Heart right ventricle (tissue), 16 donors: ENCODE results near the gene GPN3. TPM values are rescaled to one million over a fixed set of nuclear protein-coding genes. Genes with fewer than 3 reads are reported as not detected.
A peak's percentile ranks its signal among the peaks of the same experiment; 100 is the strongest.
"Not testable (repeated sequence)": the region's sequence is repeated elsewhere in the genome, so short reads cannot be mapped to it uniquely, and the experiment has no call there.

Experiments used
- ATAC-seq, 8 donors: fragments of 200-7000 bp; cut with Tn5 transposase; one replicate each; pipeline ENCODE4 v1.9.1; 2020; ENCODE audit warnings: mild to moderate bottlenecking in 8 of 8, moderate library complexity in 8 of 8, moderate number of reproducible peaks in 1 of 8
- DNase-seq, 2 donors: peaks; one replicate each; pipeline ENCODE4 v3.0.0-alpha.2; 2020
- H3K27ac ChIP-seq, 10 donors: fragments of 200-600 bp; sonication (generic) in 2 of 10; one replicate each; pipeline versions ENCODE4 v1.5.0 to v1.8.0; 2020 to 2022; ENCODE audit warnings: mild to moderate bottlenecking in 3 of 10
- H3K27me3 ChIP-seq, 7 donors: fragments of 200-600 bp; one replicate each; pipeline ENCODE4 v1.8.0; 2021 to 2022; ENCODE audit warnings: mild to moderate bottlenecking in 2 of 7
- H3K36me3 ChIP-seq, 9 donors: fragments of 200-600 bp; sonication (generic) in 1 of 9; one replicate each; pipeline versions ENCODE4 v1.5.0 to v1.8.0; 2020 to 2022; ENCODE audit warnings: mild to moderate bottlenecking in 2 of 9
- H3K4me1 ChIP-seq, 9 donors: fragments of 200-600 bp; sonication (generic) in 1 of 9; one replicate each; pipeline versions ENCODE4 v1.5.0 to v1.8.0; 2020 to 2022; ENCODE audit warnings: mild to moderate bottlenecking in 4 of 9
- H3K4me3 ChIP-seq, 10 donors: fragments of 200-600 bp; sonication (generic) in 2 of 10; one replicate each; pipeline versions ENCODE4 v1.5.0 to v1.8.0; 2020 to 2022; ENCODE audit warnings: mild to moderate bottlenecking in 7 of 10, moderate library complexity in 2 of 10
- H3K9me3 ChIP-seq, 11 donors: fragments of 200-600 bp in 10 of 11; sonication (generic) in 2 of 11; one replicate each; pipeline versions ENCODE4 v1.5.0 to v1.8.0; 2013 to 2022; ENCODE audit warnings: mild to moderate bottlenecking in 2 of 11, control low read depth in 1 of 11, moderate library complexity in 1 of 11
- CTCF ChIP-seq, 9 donors: fragments of 200-600 bp; sonication (generic) in 2 of 9; IDR thresholded peaks; one replicate each; pipeline versions ENCODE4 v1.5.0 to v1.8.0; 2021 to 2022; ENCODE audit warnings: antibody characterized with exemption in 9 of 9, mild to moderate bottlenecking in 5 of 9, moderate library complexity in 1 of 9
- WGBS, 2 donors: extraction: QIAGEN DNeasy Blood & Tissue Kit; methylation state at CpG; one replicate each; pipeline ENCODE4 v1.1.7; 2013; ENCODE audit warnings: inconsistent platforms in 1 of 2; 5-methylcytosine and 5-hydroxymethylcytosine counted together
- intact Hi-C, 10 donors: fragments of 100-400 bp; cut with DNase I; formaldehyde crosslinking; loops; one replicate each; pipeline versions ENCODE4 v1.11.1 to v1.14.2; 2022
- polyA plus RNA-seq, 2 donors: library from polyadenylated mRNA; stranded (reverse); fragments of 200-250 nt; gene quantifications; one replicate each; pipeline ENCODE4 v1.2.3, GENCODE V29; 2013
- total RNA-seq, 10 donors: library from RNA; stranded (reverse); fragmentation: NEBNext Ultra II Directional in 3 of 10; extraction: Animal tissue kit (Norgen Biotek cat#: 25700) in 3 of 10; gene quantifications; one replicate each; pipeline versions ENCODE4 v1.2.1 to v1.2.4, GENCODE V29; 2021 to 2023
- donor health status: Arrhythmogenic right ventricular cardiomyopathy.
- donor health status: ischemic (EF 13 %, LVEDD 7.1; RV severe dilation, severe dysfunction).
- donor health status: healthy with polysubstance abuse.
- donor health status: DM: no; HTN: yes; CAD: no.
- donor health status: DM: no; HTN: no; CAD: no.
- donor health status: ischemic (EF 25% LVEDD 6.9; RV normal size, moderate dysfunction).
- donor health status: ischemic (EF 25% LVEDD 5.7; RV mildly dilated, moderate dysfunction).
- donor health status: healthy.
- donor health status: DM: yes; HTN: yes; CAD: no.
- donor health status: Ischemic cardiomyopathy.
- donor health status: ischemic (EF 35%, LVEDD 5.7; RV mildly dilated, moderate dysfunction).
- donor health status: nonischemic (EF 11% LVEDD 7.7; RV severe dilation, severe dysfunction).
- donor health status: DM: yes; HTN: yes; CAD: no.
- donor health status: PGD.
- donor health status: ischemic (EF 29% LVEDD 5.4; RV normal size, mild dysfunction).
- donor health status: nonischemic (EF 23%, LVEDD 6.1; RV moderate dilation, normal function).

The GPN3 gene
- total and polyA plus RNA-seq, 12 donors = 9.4 to 46.7 (median 31.1) TPM

GRCh38 chr12:110444455-110444854 lies 23.6 kb downstream of the GPN3 start:
- Histone ChIP-seq H3K9me3 (no peaks in the 10 kb centered on the region), H3K4me3 (no peak overlapping the region), H3K27ac (no peak overlapping the region), H3K4me1 (peaks cover 0 to 40% (median 19%) of the 10 kb centered on the region in 9 donors), H3K27me3 (no peaks in the 10 kb centered on the region), H3K36me3 (peaks cover 0 to 91% (median 44%) of the 10 kb centered on the region in 9 donors)
- TF ChIP-seq CTCF (IDR thresholded peaks at IDR 0.05) = no peak
- intact Hi-C loops = no loop called here
- ATAC-seq (no peak), DNase-seq (no peak)
- WGBS, 2 donors = 95 to 96% methylated on average over 3 of the region's 3 CpGs

- ATAC-seq = no peak
Observed at GRCh38 chr12:110436231-110436630, 31.8 kb downstream of the GPN3 start.

GRCh38 chr12:110431957-110432587 lies 36.0 kb downstream of the GPN3 start:
- Histone ChIP-seq H3K27me3 (no peaks in the 10 kb centered on the region), H3K9me3 (no peaks in the 10 kb centered on the region), H3K4me1 (peaks cover 0 to 8% (median 0%) of the 10 kb centered on the region in 9 donors), H3K36me3 (peaks cover 0 to 37% (median 15%) of the 10 kb centered on the region in 9 donors), H3K4me3 (peak overlapping the region in 9 of 10 donors; percentile 25 to 67 (median 57)), H3K27ac (peak overlapping the region in 4 of 10 donors; percentile 6 to 46 (median 30))
- WGBS, 2 donors = 80 to 83% methylated on average over 12 of the region's 12 CpGs
- TF ChIP-seq CTCF (IDR thresholded peaks at IDR 0.05) = no peak
- DNase-seq = no peak
- no peak for ATAC-seq
- intact Hi-C loops = loop anchor here in 6 of 10 donors (1.0 to 5.0 kb wide), 3 partner anchors 331 to 335 kb away; no protein-coding TSS in a partner anchor

More at GRCh38 chr12:110436231-110436630, 31.8 kb downstream of the GPN3 start:
- no peak for DNase-seq
- intact Hi-C loops = loop anchor here in 1 of 10 donors (5.0 kb wide), 1 partner anchor 334 kb away; no protein-coding TSS in a partner anchor
- 56 to 60% methylated on average over 2 of the region's 2 CpGs for WGBS, 2 donors
- TF ChIP-seq CTCF (IDR thresholded peaks at IDR 0.05) = no peak
- Histone ChIP-seq H3K4me1 (peaks cover 0 to 5% (median 0%) of the 10 kb centered on the region in 9 donors), H3K27ac (no peak overlapping the region), H3K27me3 (no peaks in the 10 kb centered on the region), H3K4me3 (no peak overlapping the region), H3K36me3 (peaks cover 0 to 79% (median 34%) of the 10 kb centered on the region in 9 donors), H3K9me3 (no peaks in the 10 kb centered on the region)

- ATAC-seq = peak in 2 of 8 donors; percentile 26 to 61
- intact Hi-C loops = loop anchor here in 6 of 10 donors (2.0 to 5.0 kb wide), 4 partner anchors 327 to 332 kb away; no protein-coding TSS in a partner anchor
- 87 to 89% methylated on average over 12 to 15 of the region's 15 CpGs for WGBS, 2 donors
- H3K27me3 ChIP-seq, H3K27ac ChIP-seq, DNase-seq, H3K4me1 ChIP-seq, H3K4me3 ChIP-seq, H3K9me3 ChIP-seq: not testable (repeated sequence)
- peaks cover 0 to 13% (median 0%) of the 10 kb centered on the region in 9 donors for H3K36me3 ChIP-seq
Observed at GRCh38 chr12:110429676-110430075, 38.4 kb downstream of the GPN3 start.

- 56 to 65% methylated on average over 3 of the region's 3 CpGs for WGBS, 2 donors
- H3K27ac ChIP-seq = no peak overlapping the region
- no peaks in the 10 kb centered on the region for H3K36me3 ChIP-seq
- no peaks in the 10 kb centered on the region for H3K27me3 ChIP-seq
- peaks cover 0 to 4% (median 0%) of the 10 kb centered on the region in 9 donors for H3K4me1 ChIP-seq
- DNase-seq (no peak), ATAC-seq (no peak)
- H3K4me3 ChIP-seq = no peak overlapping the region
- no peaks in the 10 kb centered on the region for H3K9me3 ChIP-seq
- intact Hi-C loops = no loop called here
- no peak for TF ChIP-seq CTCF (IDR thresholded peaks at IDR 0.05)
Observed at GRCh38 chr12:110426406-110426805, 41.7 kb downstream of the GPN3 start.
